B cell (primary cell): Measurements from ENCODE around the gene GRIP1. TPM values are rescaled to one million over a fixed set of nuclear protein-coding genes. Genes with fewer than 3 reads are reported as not detected.

ENCODE experiments used
- ATAC-seq: fragments of 200-7000 bp; cut with Tn5 transposase; one replicate; pipeline ENCODE4 v1.10.0; 2021; ENCODE audit warnings: low read depth, mild to moderate bottlenecking, moderate number of reproducible peaks, moderate library complexity
- CTCF ChIA-PET: fragments of 350-600 bp; sonication (Branson Sonifier 250); formaldehyde crosslinking; loops from one replicate; lab custom pipeline; 2021; ENCODE audit warnings: antibody characterized with exemption, inconsistent platforms; lab: Charles Lee
- POLR2A ChIA-PET: fragments of 350-600 bp; sonication (Branson Sonifier 250); formaldehyde crosslinking; loops from one replicate; lab custom pipeline; 2021; ENCODE audit warnings: antibody characterized with exemption; lab: Charles Lee
- DNase-seq: peaks from one replicate; pipeline ENCODE4 v3.0.0; 2013
- H2AFZ ChIP-seq: 2 replicates; pipeline ENCODE4 v1.6.1; 2012; ENCODE audit warnings: mild to moderate bottlenecking, low read depth, low read length; ENCODE audit not compliant: insufficient read depth, poor library complexity, severe bottlenecking
- H3K27ac ChIP-seq, 2 donors: 1 replicate in 1 of 2; 2 replicates in 1 of 2; pipeline ENCODE4 v1.5.1; 2012 to 2013; ENCODE audit warnings: low read length in 2 of 2, mild to moderate bottlenecking in 2 of 2, moderate library complexity in 1 of 2
- H3K27me3 ChIP-seq, 4 experiments: fragments of 200-600 bp in 1 of 4; sonication (generic) in 1 of 4; replicated peaks in 1 of 4; 1 replicate in 2 of 4; 2 replicates in 2 of 4; pipeline versions ENCODE4 v1.6.1 to v1.7.0; 2013 to 2016; ENCODE audit warnings: low read length in 3 of 4, mild to moderate bottlenecking in 2 of 4, mixed read lengths in 1 of 4, moderate library complexity in 1 of 4; ENCODE audit not compliant: insufficient read depth in 4 of 4, control insufficient read depth in 3 of 4; ENCODE audit errors: control extremely low read depth in 1 of 4
- H3K36me3 ChIP-seq, 2 experiments: replicated peaks in 1 of 2; 1 replicate in 1 of 2; 2 replicates in 1 of 2; pipeline versions ENCODE4 v1.6.1 to v1.7.1; 2013; ENCODE audit warnings: low read length in 1 of 2; ENCODE audit not compliant: insufficient read depth in 2 of 2, control insufficient read depth in 1 of 2; ENCODE audit errors: control extremely low read depth in 1 of 2, extremely low read depth in 1 of 2
- H3K4me1 ChIP-seq, 2 donors: fragments of 200-600 bp in 1 of 2; sonication (generic) in 1 of 2; 1 replicate in 1 of 2; 2 replicates in 1 of 2; pipeline versions ENCODE4 v1.5.1 to v1.6.1; 2013 to 2017; ENCODE audit warnings: low read length in 2 of 2; ENCODE audit not compliant: control insufficient read depth in 2 of 2, insufficient read depth in 2 of 2
- H3K4me2 ChIP-seq: replicated peaks from 2 replicates; pipeline ENCODE3; 2012; ENCODE audit warnings: mild to moderate bottlenecking, low read depth, low read length; ENCODE audit not compliant: poor library complexity, severe bottlenecking
- H3K4me3 ChIP-seq, 5 experiments: fragments of 200-600 bp in 1 of 5; sonication (generic) in 1 of 5; 1 replicate in 3 of 5; 2 replicates in 2 of 5; pipeline versions ENCODE4 v1.5.1 to v1.7.0; 2011 to 2016; ENCODE audit warnings: low read length in 4 of 5, mild to moderate bottlenecking in 4 of 5, low read depth in 2 of 5, control low read depth in 1 of 5, moderate library complexity in 1 of 5; ENCODE audit not compliant: insufficient read depth in 1 of 5; ENCODE audit errors: control extremely low read depth in 1 of 5, extremely low read depth in 1 of 5
- H3K79me2 ChIP-seq: fragments of 200-600 bp; sonication (generic); one replicate; pipeline ENCODE4 v1.6.0; 2016; ENCODE audit warnings: low read length; ENCODE audit not compliant: control insufficient read depth, insufficient read depth
- H3K9ac ChIP-seq: fragments of 200-600 bp; sonication (generic); 2 replicates; pipeline ENCODE4 v1.6.1; 2017; ENCODE audit warnings: mild to moderate bottlenecking, low read length, moderate library complexity
- H3K9me3 ChIP-seq, 3 donors: one replicate each; pipeline versions ENCODE4 v1.6.1 to v1.7.1; 2013; ENCODE audit warnings: low read length in 2 of 3; ENCODE audit not compliant: control insufficient read depth in 2 of 3, insufficient read depth in 1 of 3; ENCODE audit errors: control extremely low read depth in 1 of 3
- H4K20me1 ChIP-seq: 2 replicates; pipeline ENCODE4 v1.6.0; 2012; ENCODE audit warnings: mild to moderate bottlenecking, low read length; ENCODE audit not compliant: insufficient read depth, control insufficient read depth, poor library complexity, severe bottlenecking
- H3K27ac Mint-ChIP-seq: one replicate; pipeline ENCODE4 v1.8.0; 2021; ENCODE audit warnings: mixed read lengths
- H3K27me3 Mint-ChIP-seq: one replicate; pipeline ENCODE4 v1.8.0; 2021; ENCODE audit warnings: mixed read lengths
- H3K4me1 Mint-ChIP-seq: one replicate; pipeline ENCODE4 v1.8.0; 2021; ENCODE audit warnings: mixed read lengths
- H3K4me3 Mint-ChIP-seq: one replicate; pipeline ENCODE4 v1.8.0; 2021; ENCODE audit warnings: mixed read lengths
- H3K9me3 Mint-ChIP-seq: one replicate; pipeline ENCODE4 v1.8.0; 2022; ENCODE audit warnings: mixed read lengths; ENCODE audit not compliant: insufficient read depth
- CTCF ChIP-seq: fragments of 200-600 bp; IDR thresholded peaks from one replicate; pipeline ENCODE4 v1.8.0; 2022; ENCODE audit warnings: antibody characterized with exemption, mild to moderate bottlenecking
- EZH2 ChIP-seq: IDR thresholded peaks from 2 replicates; pipeline ENCODE4 v1.6.1; 2012; ENCODE audit warnings: borderline replicate concordance, low read depth, mild to moderate bottlenecking, moderate library complexity, low read length; ENCODE audit not compliant: insufficient read depth, poor library complexity, severe bottlenecking
- WGBS: methylation state at CpG from one replicate; pipeline ENCODE4 v1.1.5; 2013; ENCODE audit warnings: missing lambda C conversion rate; ENCODE audit not compliant: insufficient coverage; 5-methylcytosine and 5-hydroxymethylcytosine counted together
- intact Hi-C: fragments of 100-400 bp; cut with micrococcal nuclease; formaldehyde crosslinking; loops from one replicate; pipeline ENCODE4 v1.10.0; 2022
- polyA plus RNA-seq: library from polyadenylated mRNA; depleted of rRNA; stranded (reverse); fragments of >200 nt; gene quantifications from 2 replicates; pipeline ENCODE4 v1.2.3, GENCODE V29; 2012
- total RNA-seq, 2 donors: library from RNA; stranded (reverse); fragments of 120-200 nt in 1 of 2; gene quantifications; 1 replicate in 1 of 2; 2 replicates in 1 of 2; pipeline versions ENCODE4 v1.2.3 to v1.2.4, GENCODE V29; 2013 to 2022

GRIP1 gene
- total and polyA plus RNA-seq, 2 donors (not counting 1 experiment from before 2014, with no cell fraction given), result 0.22 TPM; not detected in 1

- 100% methylated on average over 2 of the region's 3 CpGs for WGBS
- Histone ChIP-seq H3K4me1 (no peaks in the 10 kb centered on the region), H3K9ac (no peak overlapping the region), H4K20me1 (no peaks in the 10 kb centered on the region), H3K27ac (no peak overlapping the region), H3K36me3 (no peaks in the 10 kb centered on the region), H3K4me2 (no peak overlapping the region), H3K4me3 (no peak overlapping the region), H3K27me3 (no peaks in the 10 kb centered on the region), H3K79me2 (no peaks in the 10 kb centered on the region), H3K9me3 (no peaks in the 10 kb centered on the region), H2AFZ (no peak overlapping the region)
- Mint-ChIP-seq H3K27ac (no peak overlapping the region), H3K9me3 (no peaks in the 10 kb centered on the region), H3K4me3 (no peak overlapping the region), H3K4me1 (no peaks in the 10 kb centered on the region), H3K27me3 (no peaks in the 10 kb centered on the region)
- ChIA-PET POLR2A (no interaction called here), CTCF (no interaction called here)
- TF ChIP-seq EZH2 (no peak), CTCF (no peak)
- intact Hi-C loops, result no loop called here
- no peak for ATAC-seq
- no peak for DNase-seq
These were observed 42.1 kb downstream of the GRIP1 start for GRCh38 chr12:66636771-66637170.

- no peak for ATAC-seq
- Mint-ChIP-seq H3K27ac (no peak overlapping the region), H3K4me3 (no peak overlapping the region), H3K9me3 (no peaks in the 10 kb centered on the region), H3K4me1 (no peaks in the 10 kb centered on the region), H3K27me3 (no peaks in the 10 kb centered on the region)
- Histone ChIP-seq H3K79me2 (no peaks in the 10 kb centered on the region), H4K20me1 (no peaks in the 10 kb centered on the region), H3K4me3 (no peak overlapping the region), H3K36me3 (no peaks in the 10 kb centered on the region), H3K27me3 (no peaks in the 10 kb centered on the region), H3K9ac (no peak overlapping the region), H3K27ac (no peak overlapping the region), H2AFZ (no peak overlapping the region), H3K4me1 (no peaks in the 10 kb centered on the region), H3K9me3 (no peaks in the 10 kb centered on the region), H3K4me2 (no peak overlapping the region)
- no CpG with 5 or more reads among the region's 1 CpG for WGBS
- intact Hi-C loops, result no loop called here
- DNase-seq, result no peak
- ChIA-PET POLR2A (no interaction called here), CTCF (no interaction called here)
- no peak for TF ChIP-seq EZH2
- TF ChIP-seq CTCF, result no peak
These were observed 45.2 kb downstream of the GRIP1 start for GRCh38 chr12:66633676-66634075.
